Superior temporal gyrus (tissue), 1 donor: ENCODE data around the gene FBN1.

Experiments
- DNase-seq: peaks from one replicate; pipeline ENCODE4 v3.0.0-alpha.2; 2016; ENCODE audit errors: extremely low spot score

The FBN1 gene

DNA sequence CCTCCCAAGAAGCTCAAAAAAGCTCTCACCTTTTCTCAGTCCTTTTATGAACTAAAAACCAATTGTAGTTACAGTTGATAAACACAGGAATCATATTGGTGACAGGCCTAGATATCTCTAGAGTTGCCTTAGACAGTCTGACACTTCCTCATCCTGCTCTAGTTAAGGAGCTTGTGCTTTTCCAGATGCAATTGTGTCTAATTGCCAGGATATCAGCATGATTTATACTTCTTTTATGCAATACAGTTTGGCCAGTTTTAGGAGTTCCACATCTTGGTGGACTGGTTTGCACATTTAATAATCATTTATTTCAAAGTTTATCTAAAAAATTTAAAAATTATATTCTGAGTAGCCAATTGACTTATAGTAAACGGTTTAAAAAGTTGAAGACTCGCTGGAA lies 218.6 kb downstream of the FBN1 start:
- no peak for DNase-seq

DNA sequence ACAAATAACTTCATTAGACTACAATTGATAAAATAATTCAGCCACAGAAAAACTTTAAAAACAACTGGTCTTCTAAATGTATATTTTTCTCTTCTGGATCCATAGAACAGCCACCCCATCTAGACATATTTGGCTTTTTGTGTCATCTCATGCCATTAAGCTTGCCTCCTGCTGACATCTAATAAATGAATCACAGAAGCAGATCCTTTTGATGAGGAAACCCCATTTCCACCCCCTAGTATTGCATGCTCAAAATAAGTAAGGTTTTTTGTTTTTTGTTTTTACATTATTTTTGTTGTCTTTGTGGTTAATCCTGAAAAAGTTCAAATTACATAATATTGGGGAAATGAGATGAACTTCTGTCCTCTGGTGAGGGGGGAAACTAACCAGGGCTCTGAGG lies 219.5 kb downstream of the FBN1 start:
- DNase-seq, result no peak

DNA sequence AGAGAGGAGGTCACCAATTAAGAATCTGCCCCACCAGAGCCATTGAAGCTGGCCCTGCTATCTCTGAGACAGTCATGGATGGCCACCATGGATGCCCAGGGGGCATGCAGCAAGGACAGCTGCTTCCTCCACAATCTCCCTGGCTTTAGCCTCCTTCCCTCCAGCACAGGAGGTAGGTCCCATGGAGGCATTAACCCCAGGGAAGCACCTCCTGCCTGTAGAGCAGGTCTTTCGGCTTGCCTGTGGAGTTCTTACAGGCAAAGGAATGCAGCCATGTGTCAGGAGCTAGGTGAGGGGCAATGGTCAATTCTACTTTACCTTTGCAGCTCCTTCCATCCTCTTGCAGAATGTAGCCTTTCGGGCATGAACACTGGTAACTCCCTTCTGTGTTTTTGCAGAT lies 220.5 kb downstream of the FBN1 start:
- no peak for DNase-seq

DNA sequence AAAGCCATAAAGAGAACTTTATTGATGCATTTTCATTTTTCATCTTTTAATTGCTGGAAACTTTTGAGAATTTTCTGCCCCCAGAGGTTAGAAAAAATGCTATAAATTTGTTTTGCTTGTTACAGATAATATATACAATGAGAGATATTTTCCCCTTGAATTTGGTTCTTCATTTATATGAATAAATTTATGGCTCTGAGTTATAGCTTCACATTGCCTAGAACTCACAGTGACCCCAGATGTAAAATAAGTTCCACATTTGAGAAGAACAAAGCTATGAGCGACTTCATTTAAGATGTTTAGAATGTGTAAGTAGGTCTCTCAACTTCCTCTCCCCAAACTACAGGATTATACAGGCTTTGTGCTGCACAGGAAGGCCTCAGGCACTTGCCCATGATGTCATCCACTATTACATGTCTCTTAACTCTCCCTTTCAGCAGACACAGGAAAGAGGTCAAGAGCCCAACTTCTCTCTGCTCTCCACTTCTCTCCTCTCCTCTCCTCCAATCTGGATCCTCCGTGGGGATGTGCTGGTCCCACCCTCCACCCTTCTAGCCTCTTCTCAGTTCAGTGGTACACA lies 221.5 kb downstream of the FBN1 start:
- no peak for DNase-seq

DNA sequence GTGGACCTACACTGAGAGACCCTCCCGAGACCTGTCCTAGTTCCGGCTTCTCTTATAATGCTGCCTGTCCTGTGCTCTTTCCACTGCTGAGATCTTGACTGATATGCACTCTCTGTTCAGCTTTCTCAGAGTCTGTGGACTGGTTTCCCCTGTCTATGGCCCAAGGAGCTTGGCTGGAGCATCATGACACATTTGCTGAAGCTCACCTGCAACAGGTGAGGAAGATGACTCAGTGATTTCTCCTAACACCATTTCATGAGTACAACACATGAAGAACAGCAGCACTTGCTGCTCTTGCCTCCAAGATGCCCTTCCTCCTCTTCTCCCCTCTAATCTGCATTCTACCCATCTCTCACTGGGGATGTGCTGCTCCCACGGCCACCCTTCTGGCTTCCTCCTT lies 222.2 kb downstream of the FBN1 start:
- DNase-seq, result no peak

DNA sequence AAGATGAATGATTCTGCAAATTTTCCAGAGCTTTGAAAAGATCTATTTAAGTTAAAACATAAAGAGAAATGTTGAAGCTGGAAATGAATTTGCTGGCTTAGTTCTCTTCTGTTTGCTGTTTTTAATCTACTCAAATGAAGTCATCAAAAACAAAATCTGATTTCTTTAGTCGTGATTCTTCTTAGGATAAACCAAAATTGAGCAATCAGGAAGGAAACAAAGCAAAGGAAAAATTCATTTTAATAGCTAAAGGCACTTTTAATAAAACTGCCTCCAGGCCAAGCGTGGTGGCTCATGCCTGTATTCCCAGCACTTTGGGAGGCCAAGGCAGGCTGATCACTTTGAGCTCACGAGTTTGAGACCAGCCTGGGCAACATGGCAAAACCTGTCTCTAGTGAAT lies 223.1 kb downstream of the FBN1 start:
- DNase-seq, result no peak

DNA sequence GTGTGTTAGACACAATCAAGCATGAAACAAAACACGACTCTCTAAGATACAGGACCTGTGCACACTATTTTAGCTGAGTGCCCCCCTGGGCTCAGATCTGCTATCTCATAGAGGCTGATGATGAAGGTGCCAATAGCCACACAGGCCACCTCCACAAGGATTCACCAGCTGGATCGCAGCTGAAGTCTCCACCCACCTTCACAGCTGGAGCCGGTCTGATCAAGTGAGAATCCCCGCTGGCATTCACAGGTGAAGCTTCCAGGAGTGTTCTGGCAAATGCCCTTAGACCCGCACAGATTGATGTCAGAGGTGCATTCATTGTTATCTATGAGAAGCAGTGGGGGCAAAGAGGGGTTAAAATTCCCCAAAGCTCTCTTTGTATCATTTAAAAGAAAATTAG lies 224.1 kb downstream of the FBN1 start:
- no peak for DNase-seq

DNA sequence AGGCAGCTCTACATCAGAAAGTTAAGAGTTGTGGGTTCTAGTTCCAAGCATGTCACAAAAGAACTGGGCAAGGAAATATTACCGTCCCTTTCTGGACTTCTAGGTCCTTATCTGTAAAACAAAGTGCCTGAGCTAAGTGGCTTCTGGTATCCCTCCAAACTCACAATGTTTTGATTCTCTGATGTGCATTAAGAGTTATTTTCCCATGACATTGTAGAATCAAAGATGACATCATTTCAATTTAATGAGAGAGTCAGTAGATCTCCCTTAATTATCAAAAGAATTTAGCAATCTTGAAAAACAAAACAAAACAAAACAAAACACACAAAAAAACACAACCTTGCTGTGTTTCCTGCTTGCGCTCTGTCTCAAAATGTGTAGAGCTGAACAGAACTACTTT lies 225.6 kb downstream of the FBN1 start:
- no peak for DNase-seq

DNA sequence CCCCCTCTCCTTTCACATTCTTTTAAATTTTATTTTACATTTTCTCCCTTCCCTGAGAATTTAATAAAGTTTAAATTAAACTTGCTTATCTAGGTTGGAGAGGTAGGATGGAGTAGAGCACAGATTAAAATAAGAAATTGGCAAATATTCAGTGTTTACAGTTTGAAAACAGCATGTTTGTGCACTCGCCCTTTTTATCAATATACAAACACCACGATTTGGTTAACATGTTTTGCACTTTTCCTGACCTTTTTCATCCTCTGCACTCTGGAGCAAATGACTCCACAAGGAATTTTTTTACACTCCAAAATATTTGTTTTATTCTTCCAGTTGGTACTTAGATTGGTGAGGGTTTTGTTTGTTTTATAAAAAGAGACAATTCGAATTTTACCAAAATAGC lies 227.2 kb downstream of the FBN1 start:
- no peak for DNase-seq

DNA sequence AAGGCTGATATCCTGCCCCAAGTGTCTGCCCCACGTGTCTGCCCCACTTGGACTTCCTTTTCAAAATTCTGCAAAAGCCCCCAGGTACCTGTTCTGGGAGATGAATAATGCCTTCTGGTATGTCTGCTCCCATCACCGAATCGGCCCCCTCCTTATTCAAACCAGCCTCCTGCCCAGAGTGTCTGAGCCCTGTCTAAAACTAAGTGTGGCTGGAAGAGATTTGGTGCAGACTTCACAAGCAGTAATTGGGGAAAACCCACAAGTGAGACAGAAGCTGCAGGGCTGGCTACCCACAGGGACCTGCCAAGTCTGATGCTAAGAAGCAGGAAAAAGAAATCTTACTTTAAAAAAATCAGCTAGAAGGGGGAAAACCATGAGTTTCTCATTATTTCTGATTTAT lies 229.2 kb downstream of the FBN1 start:
- no peak for DNase-seq

DNA sequence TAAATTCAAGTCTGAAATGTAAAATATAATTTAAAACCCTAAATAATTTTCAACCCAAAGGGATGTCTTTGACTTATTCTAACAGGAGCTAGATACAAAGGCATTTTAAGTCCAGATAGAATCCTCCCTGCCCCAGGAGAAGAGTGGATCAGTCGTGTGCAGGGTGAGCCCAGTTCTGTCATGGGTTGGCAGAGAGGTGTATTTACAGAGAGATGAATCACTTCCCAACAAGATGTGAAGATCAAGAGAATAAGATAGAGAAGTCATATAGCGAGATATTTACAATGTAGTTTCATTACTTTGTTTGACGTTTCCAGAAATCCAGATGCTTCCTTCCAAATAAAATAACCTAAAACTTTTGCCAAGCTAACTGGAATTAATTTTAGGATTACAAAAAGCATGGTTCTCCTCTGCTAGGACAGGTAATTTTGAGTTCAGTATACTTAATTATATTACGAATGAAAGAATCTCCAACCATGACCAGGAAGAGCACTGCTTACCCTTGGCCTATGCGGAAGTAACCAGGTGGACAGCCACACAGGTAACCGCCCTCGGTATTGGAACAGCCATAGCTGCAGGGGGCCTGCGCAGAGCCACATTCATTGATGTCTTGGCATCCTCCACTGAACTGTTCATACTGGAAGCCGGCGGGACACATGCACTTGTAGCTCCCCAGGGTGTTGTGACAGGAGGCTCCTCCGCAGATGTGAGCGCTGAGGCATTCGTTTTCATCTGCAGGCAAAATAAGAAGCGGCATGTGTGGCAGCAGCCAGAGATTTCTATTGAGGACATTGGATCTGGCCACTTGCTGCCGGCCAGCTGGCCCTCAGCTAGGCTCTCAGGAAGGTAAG lies 230.2 kb downstream of the FBN1 start:
- no peak for DNase-seq

DNA sequence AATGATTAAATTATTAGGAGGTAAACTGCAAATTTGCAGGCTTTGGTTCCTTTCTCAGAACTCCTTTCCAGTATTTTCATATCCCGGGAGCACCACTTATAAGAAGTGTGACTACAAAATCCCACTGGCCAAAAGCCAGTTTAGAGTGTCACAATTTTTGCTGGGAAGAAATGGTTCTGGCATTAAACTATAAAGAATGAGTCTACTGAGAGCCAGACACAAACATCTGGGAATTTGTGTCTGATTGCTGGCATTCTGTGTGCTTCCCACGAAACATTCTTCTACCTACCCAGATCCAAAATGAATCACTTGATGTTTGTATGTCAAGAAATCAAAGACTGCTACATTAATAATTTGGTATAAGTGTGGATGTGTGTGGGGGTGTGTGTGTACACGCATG lies 231.5 kb downstream of the FBN1 start:
- DNase-seq, result no peak

DNA sequence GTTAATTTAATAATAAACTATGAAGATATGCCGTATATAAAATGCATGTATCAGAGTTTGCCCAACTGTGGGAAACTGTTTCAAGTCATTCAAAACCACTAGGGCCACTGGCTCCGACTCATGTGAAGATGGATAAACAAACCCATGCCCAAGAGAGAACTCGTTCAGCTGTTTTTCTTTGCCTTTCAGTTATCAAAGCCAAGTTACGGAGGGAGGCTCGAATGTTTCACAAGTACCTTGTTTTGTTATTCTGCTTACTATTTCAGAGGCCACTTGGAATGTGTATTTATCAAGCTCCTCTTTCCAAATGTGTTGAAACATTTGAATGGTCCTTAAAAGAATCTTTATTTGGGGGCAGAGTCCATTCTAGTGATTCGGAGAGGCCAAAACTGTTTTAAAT lies 232.2 kb downstream of the FBN1 start:
- DNase-seq, result no peak

DNA sequence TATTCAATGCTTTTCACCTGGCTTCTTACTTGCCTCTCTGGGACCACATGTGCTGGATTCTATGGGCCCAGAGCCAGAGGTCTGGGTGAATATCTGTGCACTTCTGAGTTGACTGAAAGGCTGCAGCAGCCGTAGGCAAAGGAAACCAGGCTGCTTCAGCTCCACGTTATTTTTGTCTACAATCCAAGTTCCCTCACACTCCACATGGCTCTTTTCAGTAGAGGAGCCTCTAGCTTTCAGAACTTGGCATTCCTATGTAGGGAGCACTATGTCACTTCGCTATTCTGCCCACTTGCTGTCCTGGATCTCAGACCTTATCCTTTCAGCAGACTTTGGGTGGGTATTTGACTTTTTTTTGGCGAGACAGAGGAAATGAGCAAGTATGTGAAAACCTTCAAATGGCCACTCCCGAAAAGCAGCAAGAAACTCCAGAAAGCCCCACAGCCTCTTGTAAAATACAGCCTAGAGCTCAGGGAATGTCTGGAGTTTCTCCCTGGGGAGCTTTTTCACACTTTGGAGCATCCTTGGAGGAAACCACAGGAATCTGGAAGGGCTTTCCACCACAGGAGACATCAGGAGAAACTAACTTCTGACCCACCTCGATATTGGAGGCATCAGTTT lies 233.4 kb downstream of the FBN1 start:
- no peak for DNase-seq

DNA sequence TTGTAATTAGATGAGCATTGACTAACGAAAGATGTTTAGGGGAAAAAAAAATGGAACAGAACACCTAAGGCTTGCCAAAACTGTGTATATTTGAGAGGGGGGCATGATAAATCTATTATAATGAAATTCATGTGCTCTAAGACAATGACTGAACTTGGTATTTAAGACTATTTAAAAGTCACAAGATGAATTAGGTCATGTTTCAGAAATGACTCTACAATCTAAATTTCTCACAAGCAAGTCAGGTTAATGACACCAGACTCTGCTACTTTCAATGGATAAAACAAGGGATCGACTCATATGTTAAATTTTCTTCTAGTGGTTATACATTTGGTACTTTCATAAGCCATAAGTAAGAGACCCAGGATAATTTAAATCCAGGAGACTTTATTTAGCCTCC lies 235.9 kb downstream of the FBN1 start:
- no peak for DNase-seq

DNA sequence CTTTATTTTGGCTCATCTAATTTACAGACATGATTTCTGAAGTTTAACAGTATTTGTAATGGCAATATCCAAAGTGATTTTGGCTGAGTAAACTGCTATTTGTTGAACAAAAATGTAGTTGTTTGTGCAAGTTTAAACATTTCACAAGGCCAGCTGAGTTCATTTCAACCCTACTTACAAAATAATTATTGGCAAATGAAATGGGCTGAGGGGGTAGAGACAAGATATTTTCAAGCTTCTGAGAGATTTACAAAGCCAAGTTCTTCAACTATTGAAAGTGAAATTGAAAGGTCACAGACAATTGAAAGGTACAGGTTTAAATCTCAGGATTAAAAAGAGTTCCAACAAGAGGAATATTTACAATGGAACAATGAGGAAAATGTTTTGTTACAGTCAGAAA lies 237.2 kb downstream of the FBN1 start:
- no peak for DNase-seq

DNA sequence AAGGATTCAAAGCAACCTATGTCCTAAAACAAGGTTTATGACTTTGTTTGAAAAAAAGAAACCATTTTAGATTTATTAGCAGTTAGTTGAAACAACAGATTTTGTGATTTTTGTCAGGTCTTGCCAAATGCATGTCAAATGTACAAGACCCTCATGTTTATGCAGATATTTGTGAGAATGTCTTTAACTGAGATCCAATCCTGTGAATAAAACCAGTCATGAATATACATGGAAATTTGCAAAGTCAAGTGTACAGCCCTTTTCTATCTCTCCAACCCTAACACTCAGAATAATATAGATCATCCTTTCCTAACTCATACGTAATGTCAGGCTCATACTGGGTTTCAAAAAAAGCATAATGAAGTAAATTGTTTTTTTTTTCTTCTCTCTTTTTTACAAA lies 237.9 kb downstream of the FBN1 start:
- no peak for DNase-seq

DNA sequence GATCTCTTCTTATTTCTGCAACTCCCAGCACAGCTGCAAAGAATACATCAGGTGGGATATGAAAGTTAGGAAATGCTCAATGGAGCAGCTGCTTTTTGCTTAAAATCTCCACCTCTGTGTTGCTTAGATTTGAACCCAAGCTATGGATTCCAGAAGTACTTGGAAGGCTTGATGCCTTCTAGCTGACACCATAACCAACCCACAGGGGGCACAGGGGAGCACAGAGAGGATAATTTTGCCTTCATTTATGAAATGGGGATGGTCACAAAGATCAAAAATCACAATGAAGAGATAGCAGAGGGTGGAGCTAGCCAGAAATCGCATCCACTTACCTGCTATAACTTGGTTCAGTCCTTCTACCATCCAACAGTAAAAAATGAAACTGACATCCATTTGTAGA lies 238.6 kb downstream of the FBN1 start:
- DNase-seq, result no peak

DNA sequence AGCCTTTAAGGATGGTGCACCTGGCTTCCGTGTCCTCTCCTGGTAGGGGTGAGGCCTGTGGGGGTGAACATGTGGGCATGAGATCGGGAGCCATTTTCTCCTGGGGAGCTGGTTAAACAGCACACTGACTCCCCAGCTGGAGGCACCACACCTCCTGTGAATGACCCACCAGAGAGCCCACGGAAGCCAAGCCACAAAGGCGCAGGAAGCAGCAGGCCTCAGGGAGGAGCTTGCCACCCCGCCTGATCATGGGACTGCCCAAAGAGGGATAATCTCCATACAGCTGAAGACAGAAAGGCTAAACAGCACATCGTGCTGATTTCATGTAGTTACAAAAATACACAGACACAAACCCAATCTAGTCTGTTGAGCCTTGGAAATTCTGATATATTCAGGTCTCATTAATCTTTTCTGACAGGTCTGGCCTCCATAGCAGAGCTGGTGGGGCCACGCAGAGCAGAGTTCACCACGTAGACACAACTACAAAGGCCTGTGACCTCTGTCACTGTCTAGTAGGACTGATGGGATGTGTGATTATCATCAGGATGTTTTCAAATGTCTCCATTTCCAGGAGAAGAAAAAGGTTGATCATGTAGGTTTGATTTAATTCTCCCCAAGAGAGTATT lies 239.1 kb downstream of the FBN1 start:
- DNase-seq, result no peak

DNA sequence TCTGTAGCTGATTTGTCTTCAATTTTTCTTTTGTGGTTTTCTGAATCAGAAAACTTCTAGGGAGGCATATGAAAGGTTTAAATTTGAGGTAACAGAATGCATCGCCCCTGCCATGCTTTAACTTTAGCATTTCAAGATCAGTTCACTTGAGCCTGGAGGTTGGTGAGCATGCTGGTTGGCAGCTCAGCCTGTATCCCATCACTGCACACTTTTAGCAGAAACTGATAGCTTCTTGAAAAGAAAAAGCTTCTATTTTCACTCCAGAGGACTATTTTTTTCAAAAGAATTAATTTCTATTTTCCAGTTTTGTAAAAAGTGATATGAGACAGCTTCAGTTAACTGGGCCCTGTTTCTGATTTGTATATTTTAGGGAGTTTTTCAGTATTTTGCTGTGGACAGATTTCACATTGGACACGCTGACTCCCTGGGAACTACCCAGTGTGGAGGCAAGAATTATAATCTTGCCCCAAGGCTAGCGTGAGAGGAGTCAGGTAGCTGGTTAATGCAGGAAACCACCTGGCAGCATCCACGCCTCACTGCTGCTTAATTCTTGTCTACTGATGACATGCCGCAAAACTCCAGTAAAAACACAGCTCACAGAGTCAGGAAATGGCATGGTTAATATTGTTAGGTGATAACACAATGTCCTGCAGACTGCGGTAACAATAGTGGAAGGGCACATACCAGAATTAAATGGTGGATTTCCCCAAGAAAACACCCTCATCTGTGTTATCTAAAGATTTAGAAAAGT lies 242.9 kb downstream of the FBN1 start:
- no peak for DNase-seq

DNA sequence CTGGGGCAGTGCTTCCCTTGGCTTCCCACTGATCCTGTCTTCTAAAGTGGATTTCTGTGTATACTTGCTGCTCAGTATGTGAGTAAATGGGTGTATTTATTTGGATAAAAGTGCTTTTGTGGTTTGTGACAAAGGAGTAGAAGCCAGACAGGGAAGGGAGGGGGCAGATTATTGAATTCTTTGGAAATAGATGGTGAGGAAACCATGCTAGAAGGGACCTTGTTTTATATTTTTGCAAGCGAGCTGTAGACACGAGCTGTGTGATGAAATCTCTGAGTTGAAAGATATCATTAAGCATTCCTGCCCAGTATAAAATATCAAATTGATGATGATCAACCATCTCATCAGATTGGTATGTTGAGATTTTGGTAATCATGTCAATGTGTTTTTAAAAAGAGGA lies 245.4 kb downstream of the FBN1 start:
- DNase-seq, result no peak

DNA sequence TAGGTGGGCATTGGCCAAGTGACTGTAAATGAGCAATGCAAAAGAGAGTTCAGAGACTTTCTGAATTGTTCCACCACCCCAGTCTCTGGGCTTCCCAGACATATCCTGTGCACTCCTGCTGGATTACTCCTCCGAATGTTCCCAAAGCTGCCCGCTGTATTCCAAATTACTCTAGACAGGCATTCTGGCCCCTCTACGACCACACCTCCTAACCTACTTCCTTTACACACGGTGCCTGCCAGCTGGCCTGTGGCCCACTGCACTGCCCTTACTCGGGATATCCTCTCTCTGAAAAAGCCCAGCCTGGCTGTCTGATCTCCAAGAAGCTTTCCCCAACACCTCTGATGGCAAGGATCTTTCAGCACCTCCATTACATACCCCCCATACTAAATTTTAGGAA lies 247.7 kb downstream of the FBN1 start:
- no peak for DNase-seq
